ENCODE data around the gene ULBP1. TPM values are rescaled to one million over a fixed set of nuclear protein-coding genes. Genes with fewer than 3 reads are reported as not detected.

Gene ULBP1
- total RNA-seq, 2 experiments from 2014 or later, result 0.08 to 0.14 TPM

DNA sequence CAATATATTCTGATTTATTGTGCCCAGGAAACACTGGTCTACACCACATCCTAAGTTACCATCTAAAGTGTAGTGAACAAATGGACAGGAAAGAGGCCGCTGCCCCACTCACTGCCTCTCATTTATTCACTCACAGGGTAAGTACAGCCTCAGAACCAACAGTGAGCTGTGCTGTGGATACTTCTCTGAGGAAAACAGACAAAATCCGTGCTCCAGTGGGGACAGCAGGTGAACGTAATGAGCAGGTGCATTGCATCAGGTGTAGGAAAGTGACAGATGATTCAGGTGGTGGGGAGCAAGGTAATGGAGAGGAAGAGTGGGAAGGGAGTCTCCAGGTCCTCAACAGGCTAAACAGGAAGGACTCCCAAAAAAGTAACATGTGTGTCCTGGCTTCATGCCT lies 30.3 kb upstream of the ULBP1 start:
- no peak overlapping the region for H3K27ac ChIP-seq (ENCODE audit: low read depth in 1 of 2, low read length in 2 of 2)
- no peak for ATAC-seq (ENCODE audit: poor library complexity)
- no peaks in the 10 kb centered on the region for H3K36me3 Mint-ChIP-seq (ENCODE audit: low read depth)
- H3K9me3 ChIP-seq (ENCODE audit: control insufficient read depth in 1 of 2, insufficient read depth in 1 of 2, low read length in 2 of 2), result peaks cover 0 to 4% of the 10 kb centered on the region in 2 experiments
- CTCF ChIA-PET, result interaction anchor here (2.5 kb wide), 1 partner anchor 83 kb away, joined by 10 read pairs; no protein-coding TSS in a partner anchor
- no peak overlapping the region for H3K27ac Mint-ChIP-seq
- H3K4me1 Mint-ChIP-seq (ENCODE audit: low read depth), result peaks cover 3% of the 10 kb centered on the region
- H3K4me3 Mint-ChIP-seq, result no peak overlapping the region
- POLR2A ChIA-PET, result no interaction called here
- H3K36me3 ChIP-seq (ENCODE audit: insufficient read depth, low read length), result no peaks in the 10 kb centered on the region
- H3K4me1 ChIP-seq (ENCODE audit: insufficient read depth, low read length), result peaks cover 10% of the 10 kb centered on the region
- H3K27me3 Mint-ChIP-seq, result peaks cover 93% of the 10 kb centered on the region
- no peak for DNase-seq
- peaks cover 54 to 85% of the 10 kb centered on the region in 2 experiments for H3K27me3 ChIP-seq (ENCODE audit: control insufficient read depth in 1 of 2, insufficient read depth in 2 of 2, low read length in 2 of 2)
- no peak overlapping the region for H3K4me3 ChIP-seq (ENCODE audit: low read length)
- intact Hi-C loops (cut with DNase I, micrococcal nuclease), result loop anchor here in 1 of 2 experiments (1.0 to 10.0 kb wide), 3 partner anchors 84 to 879 kb away; no protein-coding TSS in a partner anchor
- no peak for TF ChIP-seq CTCF (IDR thresholded peaks at IDR 0.05)
- H3K9me3 Mint-ChIP-seq, result no peaks in the 10 kb centered on the region

DNA sequence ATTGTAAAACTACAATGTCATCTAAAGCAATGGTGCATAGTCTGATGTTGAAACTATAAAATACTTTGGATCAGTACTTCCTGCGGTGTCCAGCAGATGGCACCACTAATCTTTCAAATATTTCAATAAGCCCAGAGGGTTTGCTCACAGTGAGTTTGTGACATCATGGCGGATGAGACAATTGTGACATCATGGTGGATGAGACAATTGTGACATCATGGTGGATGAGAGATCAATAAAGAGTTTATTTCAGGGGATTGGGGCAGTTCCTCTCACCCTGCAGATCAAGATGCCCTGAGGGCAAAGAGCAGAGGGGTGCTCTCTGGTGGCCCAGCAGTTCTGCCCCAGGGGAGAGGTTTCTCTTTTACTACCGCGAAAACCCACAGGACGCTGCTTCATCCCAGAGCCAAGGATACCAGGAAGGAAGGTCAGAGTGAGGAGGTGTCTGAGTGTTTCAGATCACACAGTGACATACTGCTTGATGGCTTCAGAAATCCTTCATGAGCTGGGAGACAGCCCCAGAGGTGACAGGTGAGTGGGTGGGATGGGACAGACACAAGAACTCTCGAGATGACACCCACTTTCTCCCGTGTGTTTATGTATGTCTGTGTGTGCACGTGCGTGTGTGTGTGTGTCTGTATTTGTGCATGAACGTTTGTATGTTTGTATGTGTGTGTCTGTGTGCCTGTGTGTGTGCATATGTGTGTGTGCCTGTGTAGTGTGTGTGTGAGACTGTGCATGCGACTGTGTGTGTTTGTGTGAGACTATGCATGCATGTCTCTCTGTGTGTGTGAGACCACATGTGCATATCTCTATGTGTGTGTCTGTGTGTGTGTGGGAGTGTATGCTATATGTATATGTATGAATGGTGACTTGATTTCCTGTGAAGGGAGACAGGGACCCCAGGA lies 29.2 kb upstream of the ULBP1 start:
- ATAC-seq (ENCODE audit: poor library complexity), result peak; percentile 67
- H3K4me3 Mint-ChIP-seq, result peak overlapping the region; percentile 7
- Histone ChIP-seq H3K9me3 (ENCODE audit: control insufficient read depth in 1 of 2, insufficient read depth in 1 of 2, low read length in 2 of 2) (peaks cover 0 to 10% of the 10 kb centered on the region in 2 experiments), H3K4me3 (ENCODE audit: low read length) (no peak overlapping the region), H3K4me1 (ENCODE audit: insufficient read depth, low read length) (peaks cover 20% of the 10 kb centered on the region), H3K27ac (ENCODE audit: low read depth in 1 of 2, low read length in 2 of 2) (no peak overlapping the region), H3K27me3 (ENCODE audit: control insufficient read depth in 1 of 2, insufficient read depth in 2 of 2, low read length in 2 of 2) (peaks cover 56 to 85% of the 10 kb centered on the region in 2 experiments), H3K36me3 (ENCODE audit: insufficient read depth, low read length) (no peaks in the 10 kb centered on the region)
- no peaks in the 10 kb centered on the region for H3K9me3 Mint-ChIP-seq
- peaks cover 14% of the 10 kb centered on the region for H3K4me1 Mint-ChIP-seq (ENCODE audit: low read depth)
- H3K27ac Mint-ChIP-seq, result no peak overlapping the region
- peaks cover 91% of the 10 kb centered on the region for H3K27me3 Mint-ChIP-seq
- intact Hi-C loops (cut with DNase I, micrococcal nuclease), result loop anchor here (1.0 to 10.0 kb wide), 4 partner anchors 27 to 878 kb away; no protein-coding TSS in a partner anchor
- TF ChIP-seq CTCF (IDR thresholded peaks at IDR 0.05), result peak; percentile 89
- no peaks in the 10 kb centered on the region for H3K36me3 Mint-ChIP-seq (ENCODE audit: low read depth)
- ChIA-PET POLR2A (no interaction called here), CTCF (interaction anchor here (1.5 kb wide), 1 partner anchor 82 kb away, joined by 5 read pairs; no protein-coding TSS in a partner anchor)
- DNase-seq, result peak; percentile 50 to 88 (median 66)

- TF ChIP-seq CTCF (IDR thresholded peaks at IDR 0.05), result no peak
- Histone ChIP-seq H3K4me1 (ENCODE audit: insufficient read depth, low read length) (peaks cover 22% of the 10 kb centered on the region), H3K9me3 (ENCODE audit: control insufficient read depth in 1 of 2, insufficient read depth in 1 of 2, low read length in 2 of 2) (peaks cover 0 to 10% of the 10 kb centered on the region in 2 experiments), H3K27ac (ENCODE audit: low read depth in 1 of 2, low read length in 2 of 2) (no peak overlapping the region), H3K4me3 (ENCODE audit: low read length) (no peak overlapping the region), H3K36me3 (ENCODE audit: insufficient read depth, low read length) (no peaks in the 10 kb centered on the region), H3K27me3 (ENCODE audit: control insufficient read depth in 1 of 2, insufficient read depth in 2 of 2, low read length in 2 of 2) (peaks cover 59 to 85% of the 10 kb centered on the region in 2 experiments)
- Mint-ChIP-seq H3K27me3 (peaks cover 91% of the 10 kb centered on the region), H3K36me3 (ENCODE audit: low read depth) (no peaks in the 10 kb centered on the region), H3K4me3 (no peak overlapping the region), H3K9me3 (no peaks in the 10 kb centered on the region), H3K27ac (no peak overlapping the region), H3K4me1 (ENCODE audit: low read depth) (peaks cover 19% of the 10 kb centered on the region)
- DNase-seq (no peak), ATAC-seq (ENCODE audit: poor library complexity) (no peak)
- intact Hi-C loops (cut with DNase I, micrococcal nuclease), result loop anchor here in 1 of 2 experiments (10.0 kb wide), 1 partner anchor 400 kb away; no protein-coding TSS in a partner anchor
- ChIA-PET POLR2A (no interaction called here), CTCF (interaction anchor here (1.5 kb wide), 1 partner anchor 82 kb away, joined by 5 read pairs; no protein-coding TSS in a partner anchor)
Observed at GRCh38 chr6:149935246-149935645, 28.5 kb upstream of the ULBP1 start.
